H1 (cell line): ENCODE data around the gene BRCA1. TPM values are rescaled to one million over a fixed set of nuclear protein-coding genes. Genes with fewer than 3 reads are reported as not detected.

Source experiments
- CBX8 ChIP-seq: fragments of 300-800, 300-1000 bp; sonication (generic); IDR thresholded peaks from 2 replicates; pipeline ENCODE4 v1.7.1; 2016; ENCODE audit warnings: low read depth, low read length, borderline replicate concordance
- CEBPB ChIP-seq: IDR thresholded peaks from 2 replicates; pipeline ENCODE4 v1.6.1; 2012; ENCODE audit warnings: low read depth, low read length
- CHD7 ChIP-seq: fragments of 300-600 bp; sonication (generic); IDR thresholded peaks from 2 replicates; pipeline ENCODE4 v1.7.1; 2012; ENCODE audit warnings: low read length, moderate library complexity, mild to moderate bottlenecking, inconsistent platforms; ENCODE audit not compliant: insufficient replicate concordance
- CREB1 ChIP-seq: IDR thresholded peaks from 2 replicates; pipeline ENCODE4 v1.6.1; 2012; ENCODE audit warnings: inconsistent platforms
- CTBP2 ChIP-seq: IDR thresholded peaks from 2 replicates; pipeline ENCODE4 v1.7.0; 2011; ENCODE audit warnings: borderline replicate concordance, mild to moderate bottlenecking, moderate library complexity, mixed read lengths, low read length; ENCODE audit not compliant: insufficient read depth, insufficient read length
- HDAC2 ChIP-seq, 2 experiments: fragments of 300-600 bp in 1 of 2; sonication (generic) in 1 of 2; IDR thresholded peaks; 2 replicates each; pipeline ENCODE4 v1.6.1; 2011 to 2012; ENCODE audit warnings: low read depth in 2 of 2, low read length in 2 of 2, mild to moderate bottlenecking in 2 of 2, moderate library complexity in 2 of 2, borderline replicate concordance in 1 of 2, inconsistent platforms in 1 of 2
- HDAC6 ChIP-seq: IDR thresholded peaks from one replicate; pipeline ENCODE4 v1.7.1; 2012; ENCODE audit warnings: low read depth, mild to moderate bottlenecking, inconsistent platforms, low read length, moderate library complexity
- KDM4A ChIP-seq: IDR thresholded peaks from one replicate; pipeline ENCODE4 v1.7.1; 2012; ENCODE audit warnings: low read depth, mild to moderate bottlenecking, moderate library complexity, low read length, inconsistent platforms; ENCODE audit not compliant: severe bottlenecking
- POLR2AphosphoS5 ChIP-seq: IDR thresholded peaks from 2 replicates; pipeline ENCODE4 v1.6.1; 2011; ENCODE audit warnings: low read depth, low read length
- SIN3A ChIP-seq, 2 experiments: IDR thresholded peaks in 1 of 2; conservative IDR thresholded peaks in 1 of 2; 2 replicates each; pipeline ENCODE4 v1.6.1; 2011 to 2012; ENCODE audit warnings: low read length in 2 of 2, improper control_type of control experiment in 1 of 2, low read depth in 1 of 2, mild to moderate bottlenecking in 1 of 2
- TBP ChIP-seq: IDR thresholded peaks from 2 replicates; pipeline ENCODE4 v1.6.1; 2011; ENCODE audit warnings: low read depth, low read length, improper control_type of control experiment
- TEAD4 ChIP-seq: IDR thresholded peaks from 2 replicates; pipeline ENCODE4 v1.6.1; 2012; ENCODE audit warnings: low read depth, low read length, inconsistent platforms, mixed read lengths
- polyA plus RNA-seq, 7 experiments: library from polyadenylated mRNA; depleted of rRNA in 3 of 7; stranded (reverse) in 5 of 7; unstranded in 2 of 7; fragments of >200 nt in 5 of 7; fragments of 200-250 nt in 2 of 7; gene quantifications; 1 replicate in 5 of 7; 2 replicates in 1 of 7; 4 replicates in 1 of 7; pipeline versions ENCODE4 v1.2.1 to v1.2.3, GENCODE V29; 2011 to 2013; ENCODE audit warnings: missing spikeins in 2 of 7, mixed read lengths in 2 of 7
- total RNA-seq: library from RNA; stranded (reverse); fragmentation: NEBNext Ultra II Directional; extraction: Animal tissue kit (Norgen Biotek cat#: 25700); gene quantifications from 2 replicates; pipeline ENCODE4 v1.2.1, GENCODE V29; 2021

The BRCA1 gene
- total and polyA plus RNA-seq, 2 of the 8 experiments (the other 6 are each of a cell fraction or from before 2014, with no cell fraction given): 30.7 to 39.2 TPM

- TF ChIP-seq CHD7: no peak
- TF ChIP-seq CBX8: no peak
- no peak for TF ChIP-seq HDAC6
- TF ChIP-seq TEAD4: no peak
- TF ChIP-seq HDAC2 (IDR thresholded peaks at IDR 0.05; ENCODE audit: borderline replicate concordance in 1 of 2, low read depth in 2 of 2, low read length in 2 of 2): no peak
- no peak for TF ChIP-seq CEBPB
- no peak for TF ChIP-seq KDM4A
- TF ChIP-seq SIN3A (conservative IDR thresholded peaks at IDR 0.05 in 1 of 2, IDR thresholded peaks at IDR 0.05 in 1 of 2; ENCODE audit: low read depth in 1 of 2, low read length in 2 of 2): no peak
- TF ChIP-seq TBP: no peak
- no peak for TF ChIP-seq CREB1
- no peak for TF ChIP-seq CTBP2
- TF ChIP-seq POLR2AphosphoS5: no peak
Observed at GRCh38 chr17:43015579-43015978, 109.6 kb downstream of the BRCA1 start (continued).
